HCT116 (cell line): Measurements from ENCODE around the gene TMEM100. TPM values are rescaled to one million over a fixed set of nuclear protein-coding genes. Genes with fewer than 3 reads are reported as not detected.

ENCODE experiments used
- ATAC-seq: fragments of 200-7000 bp; cut with Tn5 transposase; 2 replicates; pipeline ENCODE4 v1.9.1; 2020; ENCODE audit warnings: mild to moderate bottlenecking, moderate library complexity
- BruUV-seq: library from RNA; stranded (reverse); fragments of 400-500 nt; replicated peaks from 2 replicates; lab custom pipeline; 2021; lab: Mats Ljungman, UMichigan
- CTCF ChIA-PET: fragments of 300-600 bp; sonication (Branson Sonifier 250); formaldehyde crosslinking; loops from one replicate; lab custom pipeline; 2021; ENCODE audit warnings: antibody characterized with exemption; lab: Charles Lee
- POLR2A ChIA-PET: fragments of 300-600, 350-600 bp; sonication (Branson Sonifier 250); formaldehyde crosslinking; loops from one replicate; lab custom pipeline; 2021; ENCODE audit warnings: antibody characterized with exemption; lab: Charles Lee
- RAD21 ChIA-PET, 2 experiments: fragments of 300-600 bp; sonication (Branson Sonifier 250); formaldehyde crosslinking; loops; one replicate each; lab custom pipeline; 2023; ENCODE audit warnings: low total read pairs in 2 of 2; ENCODE audit not compliant: uncharacterized antibody in 2 of 2, unreplicated experiment in 2 of 2, low non-redundant PET in 1 of 2; lab: Charles Lee
- DNase-seq: peaks from one replicate; pipeline ENCODE4 v3.0.0-alpha.2; 2010; ENCODE audit warnings: low read depth, low spot score
- H2AFZ ChIP-seq: fragments of 200-600 bp; shearing (Covaris generic), sonication (generic); 2 replicates; pipeline ENCODE4 v1.6.1; 2017; ENCODE audit warnings: low read depth, mixed run types, mixed read lengths, antibody characterized with exemption, low read length; ENCODE audit not compliant: poor library complexity, severe bottlenecking
- H3K27ac ChIP-seq: 2 replicates; pipeline ENCODE4 v1.5.1; 2012; ENCODE audit warnings: low read depth, low read length
- H3K27me3 ChIP-seq: fragments of 200-600 bp; sonication (generic); 2 replicates; pipeline ENCODE4 v1.6.1; 2016; ENCODE audit warnings: mixed run types, low read length, mixed read lengths; ENCODE audit not compliant: insufficient read depth
- H3K36me3 ChIP-seq, 2 experiments: fragments of 200-500 bp in 1 of 2; fragments of 200-600 bp in 1 of 2; sonication (Bioruptor generic) in 1 of 2; sonication (generic) in 1 of 2; 2 replicates each; pipeline versions ENCODE4 v1.5.1 to v1.6.1; 2014 to 2016; ENCODE audit warnings: low read length in 2 of 2, inconsistent platforms in 1 of 2, mixed read lengths in 1 of 2, mixed run types in 1 of 2; ENCODE audit not compliant: insufficient read depth in 2 of 2, control insufficient read depth in 1 of 2
- H3K4me1 ChIP-seq, 2 experiments: fragments of 200-600 bp in 1 of 2; sonication (generic) in 1 of 2; 2 replicates each; pipeline versions ENCODE4 v1.5.1 to v1.6.1; 2012 to 2017; ENCODE audit warnings: low read length in 2 of 2, inconsistent platforms in 1 of 2, mild to moderate bottlenecking in 1 of 2, mixed read lengths in 1 of 2, mixed run types in 1 of 2, moderate library complexity in 1 of 2; ENCODE audit not compliant: insufficient read depth in 2 of 2, control insufficient read depth in 1 of 2
- H3K4me2 ChIP-seq: fragments of 200-600 bp; sonication (generic); 2 replicates; pipeline ENCODE4 v1.6.1; 2017; ENCODE audit warnings: mixed run types, low read length, mixed read lengths
- H3K4me3 ChIP-seq, 2 experiments: fragments of 200-600 bp in 1 of 2; sonication (generic) in 1 of 2; replicated peaks in 1 of 2; 2 replicates each; pipeline ENCODE4 v1.5.1; 2011 to 2016; ENCODE audit warnings: low read length in 2 of 2, control low read depth in 1 of 2, low read depth in 1 of 2, mild to moderate bottlenecking in 1 of 2, mixed read lengths in 1 of 2, mixed run types in 1 of 2
- H3K79me2 ChIP-seq: fragments of 200-600 bp; sonication (generic); 2 replicates; pipeline ENCODE4 v1.6.1; 2017; ENCODE audit warnings: mild to moderate bottlenecking, mixed run types, low read length, moderate library complexity, mixed read lengths; ENCODE audit not compliant: insufficient read depth
- H3K9ac ChIP-seq: fragments of 200-600 bp; sonication (generic); 2 replicates; pipeline ENCODE4 v1.6.1; 2016; ENCODE audit warnings: low read length, mixed read lengths
- H3K9me2 ChIP-seq: fragments of 200-600 bp; sonication (generic), shearing (Covaris generic); 2 replicates; pipeline ENCODE4 v1.6.1; 2017; ENCODE audit warnings: mixed run types, mild to moderate bottlenecking, moderate library complexity; ENCODE audit not compliant: insufficient read depth
- H3K9me3 ChIP-seq, 2 experiments: fragments of 200-500 bp in 1 of 2; fragments of 200-600 bp in 1 of 2; sonication (Bioruptor generic) in 1 of 2; sonication (generic) in 1 of 2; 2 replicates each; pipeline ENCODE4 v1.6.1; 2014 to 2017; ENCODE audit warnings: low read length in 2 of 2, mixed read lengths in 2 of 2, inconsistent platforms in 1 of 2, low read depth in 1 of 2, mild to moderate bottlenecking in 1 of 2, mixed run types in 1 of 2, moderate library complexity in 1 of 2; ENCODE audit not compliant: control insufficient read depth in 1 of 2, insufficient read depth in 1 of 2
- H4K20me1 ChIP-seq: fragments of 200-600 bp; sonication (generic), shearing (Covaris generic); 2 replicates; pipeline ENCODE4 v1.6.1; 2017; ENCODE audit warnings: mixed run types, mild to moderate bottlenecking, moderate library complexity; ENCODE audit not compliant: insufficient read depth
- CBX3 ChIP-seq: IDR thresholded peaks from 2 replicates; pipeline ENCODE4 v1.6.1; 2012; ENCODE audit warnings: low read depth
- EGR1 ChIP-seq: IDR thresholded peaks from 2 replicates; pipeline ENCODE4 v1.6.1; 2012; ENCODE audit warnings: low read depth
- ELF1 ChIP-seq: IDR thresholded peaks from 2 replicates; pipeline ENCODE4 v1.6.1; 2012; ENCODE audit warnings: low read depth, borderline replicate concordance
- EZH2phosphoT487 ChIP-seq: fragments of 200-600 bp; IDR thresholded peaks from 2 replicates; pipeline ENCODE4 v1.6.1; 2018; ENCODE audit warnings: antibody characterized with exemption, borderline replicate concordance
- FOSL1 ChIP-seq: IDR thresholded peaks from 2 replicates; pipeline ENCODE4 v1.6.1; 2012; ENCODE audit warnings: low read depth
- JUND ChIP-seq: IDR thresholded peaks from 2 replicates; pipeline ENCODE4 v1.6.1; 2012
- POLR2AphosphoS5 ChIP-seq: IDR thresholded peaks from 2 replicates; pipeline ENCODE4 v1.6.1; 2011; ENCODE audit warnings: mild to moderate bottlenecking, low read depth, low read length, moderate library complexity
- RAD21 ChIP-seq: IDR thresholded peaks from 2 replicates; pipeline ENCODE4 v1.6.1; 2012; ENCODE audit warnings: low read depth, mild to moderate bottlenecking
- SIN3A ChIP-seq: IDR thresholded peaks from 2 replicates; pipeline ENCODE4 v1.6.1; 2012; ENCODE audit warnings: low read depth
- SP1 ChIP-seq: IDR thresholded peaks from 2 replicates; pipeline ENCODE4 v1.6.1; 2012; ENCODE audit warnings: low read depth
- YY1 ChIP-seq: IDR thresholded peaks from 2 replicates; pipeline ENCODE4 v1.6.1; 2011; ENCODE audit warnings: low read length, low read depth, moderate library complexity, mild to moderate bottlenecking; ENCODE audit not compliant: insufficient replicate concordance; ENCODE audit errors: extremely low read depth
- ZFX ChIP-seq: fragments of 450-650 bp; IDR thresholded peaks from 2 replicates; pipeline ENCODE4 v1.6.1; 2017
- ZNF274 ChIP-seq: fragments of 200-500 bp; sonication (Bioruptor generic); IDR thresholded peaks from 2 replicates; pipeline ENCODE4 v1.6.1; 2014; ENCODE audit warnings: mild to moderate bottlenecking, low read depth, low read length, inconsistent platforms
- intact Hi-C: fragments of 100-400 bp; cut with micrococcal nuclease; formaldehyde crosslinking; loops from 2 replicates; pipeline ENCODE4 v1.10.0; 2022
- total RNA-seq: library from RNA; stranded (reverse); gene quantifications from one replicate; pipeline ENCODE4 v1.2.1, GENCODE V29; 2021; ENCODE audit not compliant: unreplicated experiment
- TF ChIP-seq, protein P1 (sequence below): IDR thresholded peaks from 2 replicates; pipeline ENCODE4 v1.6.1; 2012
- TF ChIP-seq, protein P2 (sequence below): IDR thresholded peaks from 2 replicates; pipeline ENCODE4 v1.6.1; 2011; ENCODE audit warnings: mild to moderate bottlenecking, low read length, moderate library complexity; ENCODE audit not compliant: insufficient replicate concordance; ENCODE audit errors: extremely low read depth

TMEM100 gene
- total RNA-seq, 1 experiment from 2014 or later, result not detected

DNA sequence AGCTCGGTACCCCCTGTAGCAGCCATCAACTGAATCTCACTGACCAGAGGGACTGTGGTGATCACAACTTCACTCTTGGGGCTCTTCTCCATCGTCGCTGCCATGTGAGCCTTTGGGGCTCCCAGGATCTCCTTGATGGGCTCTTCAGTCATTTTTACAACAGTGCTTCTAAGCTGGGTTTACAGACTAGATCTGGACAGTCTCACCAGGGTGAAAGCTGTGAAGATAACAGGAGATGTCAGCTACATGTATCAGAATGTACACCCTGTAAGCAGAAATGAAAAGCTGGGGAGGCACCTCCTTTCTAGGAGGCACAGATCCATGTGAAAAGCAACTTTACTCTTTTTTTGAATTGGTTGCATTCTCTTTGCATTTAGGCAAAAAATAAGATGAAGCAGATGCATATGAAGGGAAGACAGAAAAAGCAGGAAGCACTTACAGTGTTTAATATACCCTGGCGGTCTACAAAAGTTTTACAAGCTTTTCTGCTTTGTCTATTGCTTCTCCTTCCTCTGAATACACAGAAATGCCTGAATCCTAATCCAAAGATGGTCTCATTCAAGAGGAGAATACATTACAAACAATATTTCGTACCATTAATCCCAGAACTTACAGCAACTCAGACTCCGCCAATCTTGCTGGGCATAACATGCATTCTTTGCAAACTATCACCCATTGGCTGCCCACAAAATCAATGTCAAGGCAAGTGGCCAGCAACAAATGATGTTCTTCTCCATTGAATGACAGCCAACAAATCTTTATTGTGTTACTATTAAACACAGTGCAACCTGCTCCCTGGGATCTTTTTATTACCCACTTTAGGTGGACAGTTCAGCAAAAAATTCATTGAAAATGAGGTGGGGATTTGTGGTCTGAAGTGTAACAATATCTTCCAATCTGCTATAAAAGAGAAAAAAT is 1.5 kb downstream of the TMEM100 start:
- intact Hi-C loops, result no loop called here
- ChIA-PET POLR2A (no interaction called here), RAD21 (no interaction called here), CTCF (interaction anchor here (1.3 to 8.4 kb wide), 2 partner anchors 13 to 30 kb away, joined by 3 to 58 read pairs; partner anchors contain the start of gene PCTP)
- no peak for TF ChIP-seq ZFX
- TF ChIP-seq EGR1, result no peak
- no peak for TF ChIP-seq ELF1
- TF ChIP-seq POLR2AphosphoS5, result no peak
- no peak for TF ChIP-seq EZH2phosphoT487
- TF ChIP-seq CBX3, result no peak
- no peak for TF ChIP-seq SIN3A
- no peak for TF ChIP-seq JUND
- no peak for TF ChIP-seq ZNF274
- no peak for TF ChIP-seq FOSL1
- TF ChIP-seq, protein P1, sequence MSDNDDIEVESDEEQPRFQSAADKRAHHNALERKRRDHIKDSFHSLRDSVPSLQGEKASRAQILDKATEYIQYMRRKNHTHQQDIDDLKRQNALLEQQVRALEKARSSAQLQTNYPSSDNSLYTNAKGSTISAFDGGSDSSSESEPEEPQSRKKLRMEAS, result no peak
- TF ChIP-seq SP1, result no peak
- TF ChIP-seq, protein P2, sequence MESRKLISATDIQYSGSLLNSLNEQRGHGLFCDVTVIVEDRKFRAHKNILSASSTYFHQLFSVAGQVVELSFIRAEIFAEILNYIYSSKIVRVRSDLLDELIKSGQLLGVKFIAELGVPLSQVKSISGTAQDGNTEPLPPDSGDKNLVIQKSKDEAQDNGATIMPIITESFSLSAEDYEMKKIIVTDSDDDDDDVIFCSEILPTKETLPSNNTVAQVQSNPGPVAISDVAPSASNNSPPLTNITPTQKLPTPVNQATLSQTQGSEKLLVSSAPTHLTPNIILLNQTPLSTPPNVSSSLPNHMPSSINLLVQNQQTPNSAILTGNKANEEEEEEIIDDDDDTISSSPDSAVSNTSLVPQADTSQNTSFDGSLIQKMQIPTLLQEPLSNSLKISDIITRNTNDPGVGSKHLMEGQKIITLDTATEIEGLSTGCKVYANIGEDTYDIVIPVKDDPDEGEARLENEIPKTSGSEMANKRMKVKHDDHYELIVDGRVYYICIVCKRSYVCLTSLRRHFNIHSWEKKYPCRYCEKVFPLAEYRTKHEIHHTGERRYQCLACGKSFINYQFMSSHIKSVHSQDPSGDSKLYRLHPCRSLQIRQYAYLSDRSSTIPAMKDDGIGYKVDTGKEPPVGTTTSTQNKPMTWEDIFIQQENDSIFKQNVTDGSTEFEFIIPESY, result no peak
- no peak for TF ChIP-seq RAD21
- no peak for TF ChIP-seq YY1
- Histone ChIP-seq H3K36me3 (no peaks in the 10 kb centered on the region), H3K4me1 (no peaks in the 10 kb centered on the region), H3K9me2 (no peaks in the 10 kb centered on the region), H3K4me3 (no peak overlapping the region), H3K27me3 (peaks cover 76% of the 10 kb centered on the region), H3K27ac (no peak overlapping the region), H2AFZ (no peak overlapping the region), H3K4me2 (no peak overlapping the region), H3K9ac (no peak overlapping the region), H3K9me3 (no peaks in the 10 kb centered on the region), H3K79me2 (no peaks in the 10 kb centered on the region), H4K20me1 (no peaks in the 10 kb centered on the region)
- ATAC-seq, result no peak
- no TSS peak for BruUV-seq
- DNase-seq, result no peak
